ENCODE measurements around the gene SEPTIN5.
A peak's percentile ranks its signal among the peaks of the same experiment; 100 is the strongest.
"Not testable (repeated sequence)": the region's sequence is repeated elsewhere in the genome, so short reads cannot be mapped to it uniquely, and the experiment has no call there.

Gene SEPTIN5

DNA sequence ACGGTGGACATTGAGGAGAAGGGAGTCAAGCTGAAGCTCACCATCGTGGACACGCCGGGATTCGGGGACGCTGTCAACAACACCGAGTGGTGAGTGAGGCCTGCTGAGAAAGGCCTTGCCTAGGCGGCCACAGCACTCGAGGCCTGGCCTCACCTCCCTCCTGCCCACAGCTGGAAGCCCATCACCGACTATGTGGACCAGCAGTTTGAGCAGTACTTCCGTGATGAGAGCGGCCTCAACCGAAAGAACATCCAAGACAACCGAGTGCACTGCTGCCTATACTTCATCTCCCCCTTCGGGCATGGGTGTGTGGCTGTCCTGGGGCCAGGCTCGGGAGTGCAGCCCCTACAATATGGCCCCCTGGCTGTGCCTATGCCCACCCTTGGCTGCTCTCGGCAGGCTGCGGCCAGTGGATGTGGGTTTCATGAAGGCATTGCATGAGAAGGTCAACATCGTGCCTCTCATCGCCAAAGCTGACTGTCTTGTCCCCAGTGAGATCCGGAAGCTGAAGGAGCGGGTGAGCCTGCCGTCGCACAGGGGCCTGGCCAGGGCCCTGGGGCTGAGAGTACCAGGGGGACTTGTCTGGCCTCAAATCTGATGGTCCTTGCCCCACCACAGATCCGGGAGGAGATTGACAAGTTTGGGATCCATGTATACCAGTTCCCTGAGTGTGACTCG is 6.0 kb downstream of the SEPTIN5 start:
- DNase-seq (ENCODE audit: low spot score): no peak

DNA sequence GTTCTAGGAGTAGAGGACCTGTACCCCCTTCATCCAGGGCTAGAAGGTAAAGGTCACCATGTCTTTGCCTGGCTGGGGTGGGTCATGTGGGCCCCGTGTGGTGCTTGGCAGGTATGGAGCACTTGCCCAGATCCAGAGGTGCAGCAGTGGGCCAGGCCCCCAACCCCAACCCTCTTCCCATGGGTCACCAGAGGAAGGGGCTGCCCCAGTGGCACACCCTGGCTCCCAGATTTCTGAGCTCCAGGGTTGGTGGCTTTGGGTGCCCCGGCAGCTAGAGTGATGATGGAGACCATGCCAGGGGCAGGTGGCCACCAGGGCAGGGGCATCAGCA is 6.7 kb downstream of the SEPTIN5 start:
- no peak for DNase-seq (ENCODE audit: low spot score)

DNA sequence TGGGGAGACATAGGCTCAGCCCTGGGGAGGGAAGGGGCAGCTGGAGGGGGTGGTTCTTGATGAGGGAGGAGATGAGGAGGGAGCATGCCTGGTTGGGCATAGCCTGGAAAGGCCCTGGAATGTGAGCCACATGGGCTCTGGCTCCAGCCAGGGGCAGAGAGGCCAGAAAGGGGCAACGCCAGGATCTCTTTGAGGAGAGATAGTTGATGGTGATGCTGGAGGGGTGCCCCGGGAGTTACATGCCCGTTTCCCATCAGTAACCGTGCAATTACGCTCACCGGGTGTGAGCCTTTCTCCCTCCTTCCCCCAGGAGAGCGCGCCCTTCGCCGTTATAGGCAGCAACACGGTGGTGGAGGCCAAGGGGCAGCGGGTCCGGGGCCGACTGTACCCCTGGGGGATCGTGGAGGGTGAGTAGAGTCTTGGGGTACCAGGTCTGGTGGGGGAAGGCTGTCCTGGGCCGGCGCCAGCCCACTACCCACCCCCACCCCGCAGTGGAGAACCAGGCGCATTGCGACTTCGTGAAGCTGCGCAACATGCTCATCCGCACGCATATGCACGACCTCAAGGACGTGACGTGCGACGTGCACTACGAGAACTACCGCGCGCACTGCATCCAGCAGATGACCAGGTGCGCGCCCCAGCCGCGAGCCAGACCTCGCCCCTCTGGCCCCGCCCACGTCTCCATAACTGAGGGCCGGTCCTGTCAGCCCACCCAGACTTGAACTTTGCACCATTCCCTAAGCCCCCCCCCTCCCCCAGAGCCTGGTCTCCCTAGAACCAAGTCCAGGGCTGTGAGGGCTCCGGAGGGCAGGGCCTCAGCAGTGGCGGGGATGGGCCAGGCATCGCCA is 7.3 kb downstream of the SEPTIN5 start:
- DNase-seq (ENCODE audit: low spot score): no peak

DNA sequence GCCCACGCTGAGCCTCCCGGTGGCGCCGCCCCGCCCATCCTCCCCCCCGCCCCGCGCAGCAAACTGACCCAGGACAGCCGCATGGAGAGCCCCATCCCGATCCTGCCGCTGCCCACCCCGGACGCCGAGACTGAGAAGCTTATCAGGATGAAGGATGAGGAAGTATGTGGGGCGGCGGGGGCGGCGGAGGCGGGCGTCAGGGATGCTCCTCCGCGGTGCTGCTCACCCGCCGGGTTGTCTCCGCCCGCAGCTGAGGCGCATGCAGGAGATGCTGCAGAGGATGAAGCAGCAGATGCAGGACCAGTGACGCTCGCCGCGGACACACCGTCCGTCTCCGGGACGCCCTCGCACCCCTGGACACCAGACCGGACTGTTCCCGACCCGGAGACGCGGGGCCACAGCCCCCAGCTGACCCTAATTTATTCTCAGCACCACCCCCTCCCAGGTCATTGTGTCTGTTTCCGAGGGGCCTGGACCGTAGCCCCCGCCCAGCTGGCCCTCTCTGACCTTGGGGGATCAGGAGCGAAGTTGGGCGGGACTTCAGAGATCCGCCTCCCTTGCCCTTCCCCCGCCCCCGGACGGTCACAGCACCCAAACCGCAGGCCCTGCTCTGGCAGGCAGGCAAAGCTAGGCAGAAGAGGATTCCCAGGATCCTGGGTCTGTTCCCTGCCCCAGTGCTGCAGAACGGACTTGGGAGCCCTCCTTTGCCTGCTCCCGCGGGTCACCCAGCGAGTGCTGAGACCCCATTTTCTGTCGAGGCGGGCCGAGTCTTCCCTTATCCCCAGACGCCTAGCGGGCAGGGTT is 8.1 kb downstream of the SEPTIN5 start:
- no peak for DNase-seq (ENCODE audit: low spot score)

DNA sequence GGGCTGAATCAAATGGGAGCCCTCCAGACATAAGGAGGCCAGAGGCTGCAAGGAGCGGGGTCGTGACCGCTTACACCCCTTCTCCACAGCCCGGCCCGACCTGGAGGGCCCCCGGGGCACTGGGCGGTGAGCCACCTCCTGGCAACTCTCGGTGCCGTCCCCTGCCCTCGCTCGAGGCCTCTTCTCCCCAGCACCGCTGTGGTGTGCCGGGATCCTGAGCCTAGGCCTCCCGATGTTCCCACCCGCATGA is 8.6 kb downstream of the SEPTIN5 start:
- no peak for DNase-seq (ENCODE audit: low spot score)

DNA sequence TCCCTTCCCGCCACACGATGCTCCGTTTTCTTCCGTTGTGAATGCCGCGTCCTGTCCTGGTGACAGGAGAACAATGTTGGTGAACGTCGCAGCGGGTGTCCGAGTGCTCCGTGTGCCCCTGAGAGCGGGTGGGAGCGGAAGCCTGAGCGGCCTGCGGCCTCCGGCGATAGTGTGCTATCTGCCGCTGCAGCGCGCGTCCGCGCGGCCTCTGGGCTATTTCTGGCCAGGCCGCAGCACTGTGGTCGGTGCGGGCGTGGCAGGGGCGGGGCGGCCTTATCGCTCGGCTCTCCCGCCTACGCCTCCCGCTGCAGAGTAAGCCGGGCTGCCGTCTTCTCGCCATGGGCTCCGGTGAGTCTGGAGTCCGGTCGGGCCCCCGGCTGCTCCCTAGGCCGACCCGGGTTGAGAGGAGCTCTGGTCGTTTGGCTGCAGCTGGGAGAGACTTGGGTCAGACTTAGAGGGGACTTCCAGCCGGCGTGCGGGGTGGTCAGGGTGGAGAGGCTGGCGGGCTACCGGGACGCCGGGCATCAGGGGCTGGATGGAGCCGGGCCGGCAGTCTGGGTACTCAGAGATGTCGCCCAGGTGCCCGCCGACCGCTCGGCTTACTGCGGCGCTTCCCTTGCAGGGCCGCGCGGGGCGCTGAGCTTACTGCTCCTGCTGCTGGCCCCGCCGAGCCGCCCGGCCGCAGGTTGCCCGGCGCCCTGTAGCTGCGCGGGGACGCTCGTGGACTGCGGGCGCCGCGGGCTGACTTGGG is 9.1 kb downstream of the SEPTIN5 start, which contains the start of gene GP1BB:
TSS of gene GP1BB (plus strand) at position 308 of the 751 bp plus-strand sequence. CDS start at position 339, 31 bp downstream.
- no peak for DNase-seq (ENCODE audit: low spot score)

DNA sequence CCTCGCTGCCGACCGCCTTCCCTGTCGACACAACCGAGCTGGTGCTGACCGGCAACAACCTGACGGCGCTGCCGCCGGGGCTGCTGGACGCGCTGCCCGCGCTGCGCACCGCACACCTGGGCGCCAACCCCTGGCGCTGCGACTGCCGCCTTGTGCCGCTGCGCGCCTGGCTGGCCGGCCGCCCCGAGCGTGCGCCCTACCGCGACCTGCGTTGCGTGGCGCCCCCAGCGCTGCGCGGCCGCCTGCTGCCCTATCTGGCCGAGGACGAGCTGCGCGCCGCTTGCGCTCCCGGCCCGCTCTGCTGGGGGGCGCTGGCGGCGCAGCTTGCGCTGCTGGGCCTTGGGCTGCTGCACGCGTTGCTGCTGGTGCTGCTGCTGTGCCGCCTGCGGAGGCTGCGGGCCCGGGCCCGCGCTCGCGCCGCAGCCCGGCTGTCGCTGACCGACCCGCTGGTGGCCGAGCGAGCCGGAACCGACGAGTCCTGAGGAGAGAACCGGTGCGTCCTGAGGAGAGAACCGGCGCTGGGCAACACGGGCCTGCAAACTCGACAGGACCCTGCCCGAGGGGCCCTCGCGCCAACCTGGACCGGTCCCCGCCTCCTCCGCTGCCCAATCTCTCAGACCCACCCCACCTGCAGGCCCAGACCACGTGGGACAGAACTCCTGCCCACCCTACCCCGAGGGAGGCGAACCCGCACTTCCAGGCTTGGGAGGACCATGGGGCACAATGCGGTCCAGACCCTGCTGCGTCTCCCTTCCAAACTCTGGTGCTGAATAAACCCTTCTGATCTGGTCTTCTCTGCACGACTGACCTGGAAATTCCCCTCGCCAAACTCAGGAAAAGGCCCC is 9.9 kb downstream of the SEPTIN5 start:
- DNase-seq (ENCODE audit: low spot score): no peak

DNA sequence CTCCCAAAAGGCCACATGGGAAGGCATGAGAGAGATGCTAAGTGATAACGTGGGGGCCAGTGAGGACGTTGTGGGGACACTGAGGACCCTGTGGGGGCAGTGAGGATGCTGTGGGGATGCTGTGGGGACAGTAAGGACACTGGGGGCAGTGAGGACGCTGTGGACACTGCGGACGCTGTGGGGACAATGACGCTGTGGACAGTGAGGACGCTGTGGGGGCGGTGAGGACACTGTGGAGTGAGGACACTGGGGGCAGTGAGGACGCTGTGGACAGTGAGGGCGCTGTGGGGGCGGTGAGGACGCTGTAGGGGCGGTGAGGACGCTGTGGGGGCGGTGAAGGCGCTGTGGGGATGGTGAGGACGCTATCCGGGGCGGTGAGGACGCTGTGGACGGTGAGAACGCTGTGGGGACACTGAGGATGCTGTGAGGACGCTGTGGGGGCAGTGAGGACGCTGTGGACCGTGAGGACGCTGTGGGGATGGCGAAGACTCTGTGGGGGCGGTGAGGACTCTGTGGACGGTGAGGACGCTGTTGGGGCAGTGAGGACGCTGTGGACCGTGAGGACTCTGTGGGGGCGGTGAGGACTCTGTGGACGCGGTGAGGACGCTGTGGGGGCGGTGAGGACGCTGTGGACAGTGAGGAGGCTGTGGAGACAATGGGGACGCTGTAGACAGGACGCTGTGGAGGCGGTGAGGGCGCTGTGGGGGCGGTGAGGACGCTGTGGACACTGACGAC is 10.8 kb downstream of the SEPTIN5 start:
- no peak for DNase-seq (ENCODE audit: low spot score)

DNA sequence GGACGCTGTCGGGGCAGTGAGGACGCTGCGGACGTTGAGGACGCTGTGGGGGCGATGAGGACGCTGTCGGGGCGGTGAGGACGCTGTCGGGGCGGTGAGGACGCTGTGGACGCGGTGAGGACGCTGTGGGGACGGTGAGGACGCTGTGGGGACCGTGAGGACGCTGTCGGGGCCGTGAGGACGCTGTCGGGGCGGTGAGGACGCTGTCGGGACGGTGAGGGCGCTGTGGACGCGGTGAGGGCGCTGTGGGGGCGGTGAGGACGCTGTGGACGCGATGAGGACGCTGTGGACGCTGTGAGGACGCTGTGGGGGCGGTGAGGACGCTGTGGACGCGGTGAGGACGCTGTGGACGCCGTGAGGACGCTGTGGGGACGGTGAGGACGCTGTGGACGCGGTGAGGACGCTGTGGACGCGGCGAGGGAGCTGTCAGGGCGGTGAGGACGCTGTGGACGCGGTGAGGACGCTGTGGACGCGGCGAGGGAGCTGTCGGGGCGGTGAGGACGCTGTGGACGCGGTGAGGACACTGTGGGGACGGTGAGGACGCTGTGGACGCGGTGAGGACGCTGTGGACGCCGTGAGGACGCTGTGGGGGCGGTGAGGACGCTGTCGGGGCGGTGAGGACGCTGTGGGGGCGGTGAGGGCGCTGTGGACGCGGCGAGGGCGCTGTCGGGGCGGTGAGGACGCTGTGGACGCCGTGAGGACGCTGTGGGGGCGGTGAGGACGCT is 11.9 kb downstream of the SEPTIN5 start:
- not testable (repeated sequence) for DNase-seq (ENCODE audit: low spot score)

DNA sequence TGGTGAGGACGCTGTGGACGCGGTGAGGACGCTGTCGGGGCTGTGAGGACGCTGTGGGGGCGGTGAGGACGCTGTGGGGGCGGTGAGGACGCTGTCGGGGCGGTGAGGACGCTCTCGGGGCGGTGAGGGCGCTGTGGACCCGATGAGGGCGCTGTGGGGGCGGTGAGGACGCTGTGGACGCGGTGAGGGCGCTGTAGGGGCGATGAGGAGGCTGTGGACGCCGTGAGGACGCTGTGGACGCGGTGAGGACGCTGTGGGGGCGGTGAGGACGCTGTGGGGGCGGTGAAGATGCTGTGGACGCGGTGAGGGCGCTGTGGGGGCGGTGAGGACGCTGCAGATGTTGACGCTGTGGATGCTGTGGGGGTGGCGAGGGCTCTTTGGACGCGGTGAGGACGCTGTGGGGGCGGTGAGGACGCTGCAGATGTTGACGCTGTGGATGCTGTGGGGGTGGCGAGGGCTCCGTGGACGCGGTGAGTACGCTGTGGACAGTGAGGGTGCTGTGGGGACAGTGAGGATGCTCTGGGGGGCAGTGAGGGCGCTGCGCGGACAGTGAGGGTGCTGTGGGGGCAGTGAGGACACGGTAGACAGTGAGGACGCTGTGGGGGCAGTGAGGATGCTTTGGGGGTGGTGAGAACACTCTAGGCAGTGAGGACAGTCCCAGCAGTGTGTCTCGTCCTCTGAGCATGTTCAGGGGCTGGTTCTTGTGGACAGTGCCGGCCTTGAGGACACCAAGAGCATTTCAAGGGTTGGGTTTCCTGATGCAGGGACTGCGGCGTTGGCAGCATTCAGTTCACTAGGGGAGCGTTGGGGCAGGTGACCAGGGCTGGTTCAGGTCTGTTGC is 13.2 kb downstream of the SEPTIN5 start:
- no peak for DNase-seq (ENCODE audit: low spot score)

DNA sequence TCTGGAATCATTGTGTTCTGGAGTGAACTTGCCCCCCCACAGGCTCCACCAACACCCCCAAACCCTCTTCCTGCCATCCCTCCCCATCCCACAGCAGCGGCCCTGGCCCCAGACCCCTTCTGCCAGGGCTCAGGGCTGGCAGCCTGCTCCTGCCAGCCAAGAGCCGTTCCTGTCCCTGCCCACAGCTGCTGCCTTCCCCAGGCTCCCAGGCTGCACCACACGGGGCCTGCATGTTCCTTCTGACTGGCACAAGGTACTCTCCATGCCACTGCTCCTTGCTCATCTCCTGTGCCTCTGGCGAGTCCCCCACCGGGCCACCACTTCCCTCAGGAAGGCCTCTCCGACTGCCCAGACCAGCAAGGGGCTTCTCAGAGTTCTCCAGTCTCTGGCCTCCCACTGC is 14.0 kb downstream of the SEPTIN5 start:
- no peak for DNase-seq (ENCODE audit: low spot score)

DNA sequence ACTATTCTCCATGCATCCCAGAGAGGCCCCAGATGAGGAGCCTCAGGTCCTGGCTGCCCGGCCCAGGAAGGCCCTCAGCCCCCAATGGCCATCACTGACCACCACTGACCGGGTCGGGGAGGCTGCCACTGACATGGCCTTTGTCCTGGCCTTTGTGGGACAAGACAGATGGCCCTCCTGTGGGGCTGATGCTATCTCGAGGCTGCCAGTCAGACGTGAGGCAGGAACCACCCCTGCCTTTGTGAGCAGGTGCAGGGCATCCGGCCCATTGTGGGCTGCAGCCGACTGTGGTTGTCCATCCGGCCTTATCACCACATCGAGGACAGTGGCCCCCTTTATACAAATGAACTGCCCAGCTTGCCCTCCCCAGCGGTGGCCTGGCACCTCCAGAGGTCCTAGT is 14.5 kb downstream of the SEPTIN5 start:
- DNase-seq (ENCODE audit: low spot score): no peak

DNA sequence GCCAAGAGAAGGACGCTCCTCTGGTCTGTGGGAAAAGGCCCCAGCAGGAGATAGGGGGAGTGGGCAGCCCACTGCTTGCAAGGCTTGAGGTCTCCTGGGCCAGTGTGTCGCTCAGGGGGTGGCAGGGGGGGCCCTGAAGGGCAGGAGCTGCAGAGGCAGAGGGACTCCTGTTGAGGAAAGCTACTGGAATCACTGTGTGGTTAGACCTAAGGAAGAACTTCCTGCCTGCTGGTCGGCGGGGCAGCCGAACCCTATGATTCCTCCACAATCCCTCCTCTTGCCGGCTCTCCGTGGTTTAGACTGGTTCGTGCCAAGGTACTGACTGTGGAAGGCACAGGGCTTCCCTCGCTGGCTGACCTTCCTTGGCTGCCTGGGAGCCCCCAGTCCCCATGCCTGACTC is 15.2 kb downstream of the SEPTIN5 start:
- DNase-seq (ENCODE audit: low spot score): no peak

DNA sequence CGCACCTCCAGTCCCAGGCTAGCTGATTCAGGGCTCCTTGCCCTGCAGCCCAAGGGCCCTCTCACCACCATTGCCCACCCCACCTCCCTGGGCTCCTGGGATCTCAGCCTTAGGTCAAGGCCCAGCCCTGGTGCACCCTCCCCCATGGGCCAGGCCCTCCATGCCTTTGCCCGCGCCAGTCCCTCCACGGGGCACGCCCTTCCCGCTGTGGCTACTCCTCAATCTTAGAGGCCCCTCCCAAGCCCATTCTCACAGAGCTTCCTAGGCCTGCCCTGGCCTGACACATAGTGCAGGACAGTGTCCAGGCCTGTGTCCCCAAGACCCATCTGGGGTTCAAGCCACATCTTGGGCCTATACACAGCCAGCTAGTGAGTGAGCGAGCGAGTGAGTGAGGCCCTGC is 15.9 kb downstream of the SEPTIN5 start:
- no peak for DNase-seq (ENCODE audit: low spot score)

DNA sequence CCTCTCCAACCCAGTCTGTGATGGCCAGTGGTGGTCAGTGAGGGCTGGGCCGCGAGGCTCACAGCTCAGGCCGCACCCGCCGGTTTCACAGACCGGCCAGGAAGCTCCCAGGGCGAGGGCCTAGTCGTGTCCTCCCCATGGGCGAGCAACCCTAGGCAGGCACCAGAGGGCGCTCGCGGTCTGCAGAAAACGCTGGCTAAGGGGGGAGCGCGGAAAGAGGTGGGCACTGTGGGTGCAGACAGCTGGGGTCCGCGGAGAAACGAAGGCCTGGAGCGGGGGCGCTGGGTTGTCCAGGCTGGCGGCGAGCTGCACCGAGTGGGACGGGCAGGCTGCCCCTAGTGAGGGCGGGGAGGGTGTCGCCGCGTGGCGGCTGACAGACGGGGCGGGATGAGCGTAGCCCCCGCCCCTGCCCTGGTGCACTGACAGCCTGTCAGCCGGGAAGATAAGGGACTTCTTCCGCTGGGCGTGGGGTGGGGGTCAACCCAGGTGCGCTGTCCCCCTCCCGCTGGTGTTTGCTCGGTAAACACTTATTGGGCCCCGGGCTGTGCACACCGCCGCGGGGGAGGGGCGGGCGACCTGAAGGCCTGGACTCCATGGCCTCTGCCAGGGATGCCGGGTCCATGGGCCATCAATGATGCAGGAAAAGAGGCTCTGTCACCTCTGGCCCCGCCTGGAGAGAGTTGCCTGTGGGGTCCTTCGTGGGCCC is 16.5 kb downstream of the SEPTIN5 start:
- DNase-seq (ENCODE audit: low spot score): peak; percentile 84

DNA sequence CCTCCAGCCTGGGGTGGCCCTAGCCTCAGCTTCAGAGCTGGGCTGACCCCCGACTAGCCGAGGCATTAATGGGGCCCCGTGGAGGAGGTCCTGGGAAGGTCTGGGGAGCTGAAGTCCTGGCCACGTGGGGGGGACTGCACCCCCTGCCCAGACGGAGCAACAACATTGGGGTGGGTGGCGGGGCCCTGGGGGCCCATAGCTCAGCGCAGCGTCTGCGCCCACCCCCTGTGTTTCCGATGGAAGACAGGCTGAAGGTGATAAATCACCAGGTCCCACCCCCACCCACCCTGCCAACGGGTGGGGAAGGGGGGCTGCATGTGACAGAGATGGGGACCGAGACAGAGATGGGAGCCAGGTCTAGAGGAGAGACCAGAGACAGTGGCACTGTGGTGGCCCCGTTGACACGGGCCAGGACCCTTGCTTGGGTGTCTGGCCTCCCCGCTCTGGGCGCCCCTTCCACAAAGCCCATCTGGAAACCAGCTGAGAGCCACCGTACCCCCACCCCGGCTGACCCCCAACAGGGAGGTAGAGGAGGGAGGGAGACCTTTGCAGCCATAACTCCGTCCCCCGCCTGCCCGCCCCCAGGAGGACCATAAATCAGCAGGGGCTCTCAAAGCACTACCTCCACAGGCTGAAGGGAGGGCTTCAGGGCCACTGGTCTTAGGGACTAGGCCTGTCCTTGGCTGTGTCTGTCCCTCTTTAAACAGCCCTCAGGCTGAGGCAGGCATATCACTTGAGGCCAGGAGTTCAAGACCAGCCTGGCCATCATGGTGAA is 17.2 kb downstream of the SEPTIN5 start:
- no peak for DNase-seq (ENCODE audit: low spot score)

DNA sequence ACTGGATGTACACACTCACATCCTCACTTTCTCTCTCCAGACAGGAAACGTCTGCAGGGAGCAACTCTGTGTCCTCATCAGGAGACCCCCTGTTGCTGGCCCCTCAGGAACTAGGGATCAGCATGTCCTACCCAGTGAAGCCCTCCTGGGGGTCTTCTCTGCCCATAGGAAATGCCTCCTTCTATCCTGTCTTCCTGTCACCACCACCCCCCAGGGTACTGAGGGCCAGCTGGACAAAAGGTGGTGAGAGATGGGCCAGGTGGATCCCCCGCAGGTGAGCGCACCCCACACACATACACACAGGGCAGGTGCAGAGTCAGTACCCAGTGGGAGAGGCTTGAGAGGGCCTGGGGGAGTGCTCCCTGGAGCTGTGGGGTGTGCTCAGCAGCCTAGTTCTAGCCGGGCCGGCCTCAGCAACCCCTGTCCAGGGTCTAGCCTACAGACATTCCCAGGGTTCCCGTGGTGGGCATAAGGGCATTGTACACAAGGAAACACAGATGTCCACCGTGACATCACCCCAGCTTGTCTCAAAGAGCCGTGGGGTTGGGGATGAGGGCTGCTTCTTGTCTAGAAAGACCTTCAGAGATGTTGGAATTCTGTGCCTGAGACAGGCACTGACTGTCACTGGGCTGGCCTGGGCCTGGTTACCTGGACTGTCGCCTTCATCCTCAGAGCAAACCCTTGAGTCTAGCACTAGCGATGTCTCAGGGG is 18.3 kb downstream of the SEPTIN5 start:
- no peak for DNase-seq (ENCODE audit: low spot score)

Data from Ammon's horn (tissue), 1 donor.